ENCODE data around the gene LARP1.

LARP1 gene

GRCh38 chr5:154849791-154850201 lies 94.6 kb downstream of the LARP1 start:
- H3K4me2 ChIP-seq = peak overlapping the region; percentile 59
- H3K4me1 ChIP-seq = peaks cover 32% of the 10 kb centered on the region
- H3K4me3 ChIP-seq = no peak overlapping the region
- no peak overlapping the region for H3K9ac ChIP-seq
- no peaks in the 10 kb centered on the region for H3K27me3 ChIP-seq
- H4K20me1 ChIP-seq = no peaks in the 10 kb centered on the region
- H3K27ac ChIP-seq = no peak overlapping the region
- H3K9me3 ChIP-seq = no peaks in the 10 kb centered on the region
- TF ChIP-seq Cebpa-rat (IDR thresholded peaks at IDR 0.05) = no peak
- H3K36me3 ChIP-seq = no peaks in the 10 kb centered on the region

- H3K27me3 ChIP-seq = no peaks in the 10 kb centered on the region
- H3K36me3 ChIP-seq = no peaks in the 10 kb centered on the region
- no peak within 1 kb of the TSS for H3K4me3 ChIP-seq
- H3K4me1 ChIP-seq = peaks cover 33% of the 10 kb centered on the region
- H4K20me1 ChIP-seq = no peaks in the 10 kb centered on the region
- TF ChIP-seq Cebpa-rat (IDR thresholded peaks at IDR 0.05) = no peak
- H3K4me2 ChIP-seq = peak within 1 kb of the TSS; percentile 59
- peak within 1 kb of the TSS; percentile 15; the same call in 1 of the 2 replicates for H3K9ac ChIP-seq
- H3K9me3 ChIP-seq = no peaks in the 10 kb centered on the region
- H3K27ac ChIP-seq = no peak within 1 kb of the TSS
These were observed 95.3 kb downstream of the LARP1 start, which contains the start of gene FAXDC2 for GRCh38 chr5:154850255-154851062. TSS of gene FAXDC2 (minus strand) at chr5:154850603. CDS start at chr5:154838178, 12,425 bp downstream.

- H3K4me1 ChIP-seq = peaks cover 42% of the 10 kb centered on the region
These were observed 96.2 kb downstream of the LARP1 start for GRCh38 chr5:154851351-154851750.

GRCh38 chr5:154857530-154858296 lies 102.5 kb downstream of the LARP1 start:
- Histone ChIP-seq H3K27ac (peak overlapping the region; percentile 97), H3K4me2 (peak overlapping the region; percentile 85), H3K9ac (peak overlapping the region; percentile 92), H3K36me3 (no peaks in the 10 kb centered on the region), H3K4me3 (peak overlapping the region; percentile 88), H3K4me1 (peaks cover 46% of the 10 kb centered on the region), H3K27me3 (no peaks in the 10 kb centered on the region), H3K9me3 (no peaks in the 10 kb centered on the region), H4K20me1 (peaks cover 30% of the 10 kb centered on the region)
- no peak for TF ChIP-seq Cebpa-rat (IDR thresholded peaks at IDR 0.05)

More at GRCh38 chr5:154851351-154851750, 96.2 kb downstream of the LARP1 start:
- H4K20me1 ChIP-seq = no peaks in the 10 kb centered on the region
- H3K4me2 ChIP-seq = peak overlapping the region; percentile 59
- H3K27ac ChIP-seq = no peak overlapping the region
- H3K4me3 ChIP-seq = no peak overlapping the region
- H3K9me3 ChIP-seq = no peaks in the 10 kb centered on the region
- no peaks in the 10 kb centered on the region for H3K27me3 ChIP-seq
- no peaks in the 10 kb centered on the region for H3K36me3 ChIP-seq
- H3K9ac ChIP-seq = no peak overlapping the region
- no peak for TF ChIP-seq Cebpa-rat (IDR thresholded peaks at IDR 0.05)

GRCh38 chr5:154858297-154858971 lies 103.3 kb downstream of the LARP1 start, which contains the start of gene CNOT8:
TSS of gene CNOT8 (plus strand) at chr5:154858627. CDS start at chr5:154863279, 4,652 bp downstream.
- Histone ChIP-seq H3K4me1 (peaks cover 54% of the 10 kb centered on the region), H3K27ac (peak within 1 kb of the TSS; percentile 97), H3K9ac (peak within 1 kb of the TSS; percentile 92), H3K9me3 (no peaks in the 10 kb centered on the region), H3K36me3 (peaks cover 5% of the 10 kb centered on the region), H3K4me3 (peak within 1 kb of the TSS; percentile 88), H3K27me3 (no peaks in the 10 kb centered on the region), H3K4me2 (peak within 1 kb of the TSS; percentile 95), H4K20me1 (peaks cover 37% of the 10 kb centered on the region)
- TF ChIP-seq Cebpa-rat (IDR thresholded peaks at IDR 0.05) = no peak

- Histone ChIP-seq H3K27ac (peak overlapping the region; percentile 97), H3K4me1 (peaks cover 54% of the 10 kb centered on the region), H3K27me3 (no peaks in the 10 kb centered on the region), H3K36me3 (peaks cover 13% of the 10 kb centered on the region), H3K9me3 (no peaks in the 10 kb centered on the region), H3K4me2 (peak overlapping the region; percentile 95), H4K20me1 (peaks cover 45% of the 10 kb centered on the region), H3K9ac (peak overlapping the region; percentile 92), H3K4me3 (peak overlapping the region; percentile 88)
- no peak for TF ChIP-seq Cebpa-rat (IDR thresholded peaks at IDR 0.05)
These were observed 104.0 kb downstream of the LARP1 start for GRCh38 chr5:154858972-154859871.

- Histone ChIP-seq H3K27ac (peak overlapping the region; percentile 97), H3K4me1 (peaks cover 54% of the 10 kb centered on the region), H3K9ac (peak overlapping the region; percentile 92), H4K20me1 (peaks cover 54% of the 10 kb centered on the region), H3K4me2 (peak overlapping the region; percentile 95), H3K36me3 (peaks cover 22% of the 10 kb centered on the region), H3K27me3 (no peaks in the 10 kb centered on the region), H3K9me3 (no peaks in the 10 kb centered on the region), H3K4me3 (peak overlapping the region; percentile 88)
- TF ChIP-seq Cebpa-rat (IDR thresholded peaks at IDR 0.05) = no peak
These were observed 104.9 kb downstream of the LARP1 start for GRCh38 chr5:154860123-154860522.

- Histone ChIP-seq H3K36me3 (peaks cover 29% of the 10 kb centered on the region), H3K9ac (peak overlapping the region; percentile 92), H3K27me3 (no peaks in the 10 kb centered on the region), H3K4me2 (peak overlapping the region; percentile 95), H3K4me3 (peak overlapping the region; percentile 88), H3K27ac (peak overlapping the region; percentile 97; the same call in 1 of the 2 replicates), H4K20me1 (peaks cover 61% of the 10 kb centered on the region), H3K9me3 (no peaks in the 10 kb centered on the region), H3K4me1 (peaks cover 50% of the 10 kb centered on the region)
- TF ChIP-seq Cebpa-rat (IDR thresholded peaks at IDR 0.05) = no peak
These were observed 105.6 kb downstream of the LARP1 start for GRCh38 chr5:154860765-154861164.

Data from BLaER1 (cell line).